NCI-H146 treated with DMSO at 0.1 percent for 48 hours (cell line): ENCODE data around the gene DNAJB1.
"Not testable (repeated sequence)": the region's sequence is repeated elsewhere in the genome, so short reads cannot be mapped to it uniquely, and the experiment has no call there.

Experiments used
- DNase-seq: peaks from one replicate; lab custom pipeline; 2025; ENCODE audit not compliant: unreplicated experiment; lab: John Stamatoyannopoulos, UW

The DNAJB1 gene

DNA sequence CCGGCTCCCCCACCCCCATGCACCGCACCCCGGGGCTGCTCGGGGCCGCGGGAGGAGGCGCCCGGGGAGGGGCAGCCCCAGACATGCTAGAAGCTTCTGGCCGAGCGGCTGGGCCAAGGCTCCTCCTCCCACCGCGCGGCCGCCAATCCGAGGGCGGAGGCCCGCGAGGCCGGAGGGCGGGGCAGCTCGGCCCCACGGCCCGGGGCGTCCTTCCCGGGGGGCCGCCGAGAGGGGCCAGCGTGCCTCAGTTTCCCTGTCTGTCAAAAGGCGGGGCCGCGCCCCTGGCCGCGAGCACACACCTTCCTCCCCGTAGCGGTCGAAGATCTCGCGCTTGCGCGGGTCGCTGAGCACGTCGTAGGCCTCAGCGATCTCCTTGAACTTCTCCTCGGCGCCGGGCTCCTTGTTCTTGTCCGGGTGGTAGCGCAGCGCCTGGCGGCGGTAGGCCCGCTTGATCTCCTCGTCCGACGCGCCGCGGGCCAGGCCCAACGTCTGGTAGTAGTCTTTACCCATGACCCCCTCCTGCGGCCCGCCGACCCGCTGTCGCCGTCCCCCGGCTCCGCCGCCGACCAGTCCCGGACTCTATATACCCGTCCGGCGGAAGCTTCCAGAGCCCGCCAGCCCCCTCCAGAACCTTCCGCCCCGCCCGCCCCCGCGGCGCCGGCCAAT lies at the start of gene DNAJB1:
DNAJB1 (minus strand) TSS at position 558 of the 666 bp plus-strand sequence; CDS start at position 510, 48 bp downstream.
- peak; percentile 14 for DNase-seq

DNA sequence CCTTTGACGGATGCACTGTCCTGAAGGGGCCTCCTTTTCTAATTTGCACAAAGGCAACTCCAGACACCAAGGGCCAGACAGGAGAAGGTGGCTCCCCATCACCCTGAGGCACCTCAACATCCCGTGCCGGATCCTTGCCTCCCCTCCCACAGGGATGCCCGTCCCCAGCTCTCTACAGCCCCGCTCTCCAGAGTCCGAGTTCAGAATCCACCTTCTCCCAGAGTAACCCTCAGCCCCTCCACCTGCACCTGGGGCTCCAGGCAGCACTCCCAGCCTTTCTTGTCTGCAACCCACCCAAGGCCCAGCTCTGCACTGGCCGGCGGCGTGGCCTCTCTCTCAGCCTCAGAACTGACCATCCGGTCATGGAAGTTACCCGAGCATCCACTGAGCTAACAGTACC lies 48.9 kb upstream of the DNAJB1 start:
- no peak for DNase-seq

DNA sequence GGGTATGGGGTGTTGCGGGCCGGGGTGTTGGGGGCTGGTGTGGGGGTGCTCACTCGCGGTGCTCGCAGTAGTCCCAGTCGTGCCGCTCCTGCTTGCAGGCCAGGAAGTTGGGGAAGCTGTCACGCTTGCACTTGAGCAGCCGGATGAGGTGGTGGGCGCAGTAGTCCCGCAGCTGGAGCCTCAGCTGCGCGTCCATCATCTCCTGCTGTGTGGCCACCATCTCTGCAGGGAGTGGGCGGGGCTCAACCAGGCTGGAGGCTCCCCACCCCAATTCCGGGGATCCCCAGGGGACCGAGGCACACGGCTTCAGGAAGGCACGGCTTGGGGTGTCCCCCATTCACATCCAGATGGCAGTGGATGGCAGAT lies 48.5 kb upstream of the DNAJB1 start:
- DNase-seq: no peak

DNA sequence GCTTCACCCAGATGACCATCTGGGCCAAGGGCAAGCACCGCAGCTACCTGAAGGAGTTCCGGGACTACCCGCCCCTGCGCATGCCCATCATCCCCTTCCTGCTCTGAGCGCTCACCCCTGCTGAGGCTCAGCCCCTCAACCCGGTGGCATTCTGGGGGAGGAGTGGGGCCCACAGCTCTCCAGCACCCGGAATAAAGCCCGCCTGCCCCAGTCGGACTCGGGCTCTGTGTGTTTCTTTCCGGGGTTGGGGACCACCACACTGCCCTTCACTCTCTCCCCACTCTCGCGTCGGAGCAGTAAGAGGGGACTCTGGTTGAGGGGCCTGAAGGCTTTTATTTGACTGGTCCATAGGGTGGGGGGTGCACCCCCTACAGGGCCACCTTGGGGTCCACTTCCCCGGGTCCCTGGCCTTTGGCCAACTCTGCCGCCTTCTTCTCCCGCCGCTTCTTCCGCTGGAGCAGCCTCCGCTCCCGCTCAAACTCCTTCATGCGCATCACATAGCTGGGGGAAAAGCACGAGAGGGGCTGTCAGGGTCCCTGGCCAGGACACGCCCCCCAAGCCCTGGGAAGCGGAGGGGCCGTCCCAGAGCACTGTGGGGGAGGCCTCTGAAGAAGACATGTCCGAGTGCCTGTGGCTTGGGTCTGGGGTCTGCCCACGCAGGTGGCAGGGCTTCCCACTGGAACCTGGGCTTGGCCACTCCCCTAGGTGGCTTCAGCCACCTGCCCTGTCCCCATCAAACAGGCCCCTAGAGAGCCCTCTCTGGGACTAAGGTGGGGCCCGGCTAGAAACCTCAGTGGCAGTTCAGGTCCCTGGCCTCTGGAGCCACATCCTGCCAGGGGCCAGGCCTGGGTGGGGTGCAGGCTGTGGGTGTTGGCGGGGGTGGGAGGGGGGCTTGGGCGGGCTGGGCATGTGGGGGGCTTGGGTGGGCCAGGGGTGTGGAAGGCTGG lies 47.8 kb upstream of the DNAJB1 start:
- DNase-seq: no peak

DNA sequence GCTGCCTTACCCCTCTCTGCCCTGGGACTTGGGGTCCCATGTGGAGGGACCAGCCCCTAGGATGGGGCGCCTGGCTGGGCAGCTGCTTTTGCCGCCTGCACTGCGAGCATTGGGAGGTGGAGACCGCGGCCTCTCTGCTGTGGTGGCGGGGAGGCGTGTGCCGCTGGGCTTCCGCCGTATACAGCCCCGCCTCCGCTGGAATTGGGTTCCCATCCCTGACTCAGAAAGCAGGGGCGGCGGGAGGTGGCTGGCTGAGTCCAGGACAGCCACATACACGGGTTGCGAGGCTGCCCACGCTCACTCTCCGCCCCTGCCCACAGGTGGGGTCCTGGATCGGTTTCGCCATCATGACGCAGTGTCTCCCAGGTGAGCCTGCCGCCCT lies 47.1 kb upstream of the DNAJB1 start:
- no peak for DNase-seq

DNA sequence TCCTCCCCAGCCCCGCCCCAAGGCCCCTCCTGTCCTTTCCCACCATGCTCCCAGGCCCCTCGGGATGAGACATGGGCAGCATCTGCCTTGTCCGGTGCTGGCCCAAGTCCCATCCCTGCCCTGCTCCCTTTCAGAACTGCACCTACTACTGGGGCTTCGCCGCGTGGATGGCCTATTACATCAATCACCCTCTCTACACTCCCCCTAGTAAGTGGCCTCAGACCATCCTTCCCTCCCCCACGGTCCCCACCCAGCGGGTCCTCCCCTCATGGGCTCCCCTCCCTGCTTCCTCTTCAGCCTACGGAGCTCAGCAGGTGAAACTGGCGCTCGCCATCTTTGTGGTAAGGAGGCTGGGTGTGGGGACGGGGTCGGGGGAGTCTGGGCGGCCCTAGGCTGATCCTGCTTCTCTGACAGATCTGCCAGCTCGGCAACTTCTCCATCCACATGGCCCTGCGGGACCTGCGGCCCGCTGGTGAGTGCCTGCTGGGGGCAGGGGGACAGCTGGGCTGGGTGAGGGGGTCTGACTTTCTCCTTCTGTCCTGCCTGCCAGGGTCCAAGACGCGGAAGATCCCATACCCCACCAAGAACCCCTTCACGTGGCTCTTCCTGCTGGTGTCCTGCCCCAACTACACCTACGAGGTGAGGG lies 46.6 kb upstream of the DNAJB1 start:
- not testable (repeated sequence) for DNase-seq

DNA sequence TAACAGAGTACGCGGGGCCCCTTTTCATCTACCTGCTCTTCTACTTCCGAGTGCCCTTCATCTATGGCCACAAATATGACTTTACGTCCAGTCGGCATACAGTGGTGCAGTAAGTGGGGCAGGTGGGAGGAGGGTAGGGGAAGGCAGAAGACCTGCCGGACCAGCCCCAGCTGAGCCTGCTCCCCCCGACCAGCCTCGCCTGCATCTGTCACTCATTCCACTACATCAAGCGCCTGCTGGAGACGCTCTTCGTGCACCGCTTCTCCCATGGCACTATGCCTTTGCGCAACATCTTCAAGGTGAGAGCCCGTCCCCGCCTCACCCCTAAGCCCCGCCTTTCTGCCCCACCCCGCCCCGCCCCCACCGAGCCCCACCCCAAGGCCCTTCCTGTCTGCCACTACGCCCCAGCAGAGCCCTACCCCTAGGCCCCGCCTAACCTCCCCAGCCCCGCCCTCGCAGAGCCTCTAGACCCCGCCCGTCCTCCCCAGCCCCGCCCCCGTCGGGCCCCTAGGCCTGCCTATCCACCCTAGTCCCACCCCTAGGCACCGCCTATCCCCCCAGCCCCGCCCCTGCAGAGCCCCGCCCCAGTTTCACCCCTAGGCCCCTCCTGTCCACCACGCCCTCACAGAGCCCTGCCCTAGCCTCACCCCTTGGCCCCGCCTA lies 45.9 kb upstream of the DNAJB1 start:
- DNase-seq: no peak

DNA sequence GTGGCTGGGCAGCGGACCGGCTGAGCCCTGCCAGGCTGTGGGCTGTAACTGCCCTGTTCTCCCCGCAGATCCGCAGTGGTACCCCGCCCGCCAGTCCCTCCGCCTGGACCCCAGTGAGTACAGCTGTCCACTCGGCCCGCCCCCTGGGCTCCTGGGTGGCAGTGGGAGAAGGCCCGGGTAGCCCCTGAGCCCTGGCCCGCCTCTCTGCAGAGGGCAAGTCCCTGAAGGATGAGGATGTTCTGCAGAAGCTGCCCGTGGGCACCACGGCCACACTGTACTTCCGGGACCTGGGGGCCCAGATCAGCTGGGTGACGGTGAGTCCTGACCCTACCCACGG lies 45.4 kb upstream of the DNAJB1 start:
- no peak for DNase-seq

DNA sequence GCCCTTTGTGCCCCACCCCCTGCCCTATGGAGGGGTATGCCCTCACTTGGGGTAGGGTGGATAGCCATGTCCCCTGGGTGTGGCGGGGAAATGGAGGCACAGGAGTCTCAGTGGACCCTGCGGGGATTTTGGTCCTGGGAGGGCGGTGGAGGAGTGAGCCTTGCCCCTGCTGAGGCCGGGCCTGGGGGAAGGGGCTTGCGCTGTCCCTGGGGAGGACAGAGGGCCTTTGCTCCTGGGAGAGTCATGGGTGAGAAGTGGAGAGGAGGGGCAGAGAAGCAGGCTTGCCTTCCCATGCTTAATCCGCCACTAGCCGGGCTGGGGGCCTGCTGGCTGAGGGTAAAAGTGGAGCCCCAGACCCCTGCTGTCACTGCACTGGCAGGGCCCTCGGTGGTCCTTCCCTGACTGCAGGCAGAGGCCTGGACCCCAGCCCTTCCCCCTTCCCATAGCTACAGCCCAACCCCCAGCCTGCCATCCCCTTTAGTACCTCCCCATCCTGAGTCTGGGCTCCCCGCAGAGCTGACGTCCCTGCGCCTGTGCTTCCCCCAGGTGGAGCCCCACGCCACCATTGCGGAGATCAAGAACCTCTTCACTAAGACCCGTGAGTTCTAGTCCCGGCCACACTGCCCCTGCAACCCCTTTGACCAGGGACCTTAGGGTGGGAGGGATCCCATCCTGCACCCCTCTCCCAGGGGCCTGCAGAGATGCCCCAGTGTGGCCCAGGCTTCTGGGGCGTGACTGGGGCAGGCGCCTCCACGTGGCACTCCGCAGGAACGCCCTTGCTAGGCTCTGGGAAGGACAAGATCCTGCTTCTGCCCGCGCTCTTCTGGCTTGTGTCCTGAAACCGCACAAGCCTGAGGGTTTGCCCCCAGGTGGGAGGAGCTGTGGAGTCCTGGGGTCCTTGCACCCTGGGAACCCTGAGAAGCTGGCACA lies 44.7 kb upstream of the DNAJB1 start:
- DNase-seq: no peak

DNA sequence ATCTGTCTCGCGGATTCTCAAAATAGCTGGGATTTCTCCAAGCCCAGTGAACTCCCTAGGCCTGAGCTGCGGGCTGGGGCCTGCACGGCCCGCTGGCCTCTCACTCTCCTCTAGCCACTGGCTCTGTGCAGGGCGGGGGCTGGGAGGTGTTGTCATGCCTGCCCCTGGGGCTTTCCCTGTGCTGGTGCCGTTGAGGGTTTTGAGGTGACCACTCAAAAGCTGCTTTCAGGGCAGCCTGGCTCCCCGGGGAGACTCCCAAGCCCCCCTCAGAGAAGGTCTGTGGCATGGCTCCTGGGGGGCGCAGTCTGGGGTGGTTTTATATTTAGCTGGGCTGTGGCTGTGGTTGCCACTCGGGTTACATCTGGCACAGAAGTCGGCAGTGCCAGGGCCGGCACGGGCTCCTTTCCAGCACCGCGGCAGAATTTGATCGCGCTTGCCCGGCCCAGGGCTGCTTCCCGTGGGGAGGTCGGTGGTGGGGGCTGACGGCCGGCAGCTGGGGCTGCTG lies 43.7 kb upstream of the DNAJB1 start:
- DNase-seq: no peak

DNA sequence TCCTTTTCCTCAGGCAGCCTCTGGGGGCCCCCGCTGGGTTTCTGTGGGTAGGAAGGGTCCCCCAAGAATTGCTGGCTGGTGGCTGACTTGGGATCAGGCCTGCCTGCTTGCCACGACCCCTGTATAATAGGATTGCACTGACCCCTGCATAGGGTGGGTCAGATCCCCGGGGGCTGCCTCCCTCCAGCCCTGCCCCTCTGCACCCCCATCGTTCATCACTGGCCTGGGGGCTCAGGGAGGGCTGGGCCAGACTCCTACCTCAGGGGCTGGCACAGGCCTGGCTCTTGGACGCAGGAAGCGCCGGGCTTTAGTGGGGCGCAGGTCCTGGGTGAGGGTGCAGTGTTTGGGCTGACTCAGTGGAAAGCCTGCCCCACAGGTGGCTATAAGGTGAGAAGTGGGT lies 43.1 kb upstream of the DNAJB1 start:
- no peak for DNase-seq

DNA sequence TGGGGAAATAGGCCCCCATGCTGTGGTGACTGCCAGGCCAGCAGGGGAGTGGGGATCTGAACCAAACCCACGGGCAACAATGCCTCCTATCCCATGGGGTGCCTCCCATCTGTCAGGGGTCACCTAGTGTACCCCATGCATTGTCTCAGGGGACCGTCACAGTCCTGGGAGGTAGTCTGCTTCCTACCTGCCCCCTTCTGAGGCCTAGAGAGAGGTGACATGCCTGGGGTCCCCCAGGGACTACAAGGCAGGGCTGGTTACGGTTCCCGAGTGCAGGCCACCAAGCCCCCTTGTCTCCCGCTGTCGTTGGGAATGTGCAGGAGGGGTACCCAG lies 42.5 kb upstream of the DNAJB1 start:
- no peak for DNase-seq

DNA sequence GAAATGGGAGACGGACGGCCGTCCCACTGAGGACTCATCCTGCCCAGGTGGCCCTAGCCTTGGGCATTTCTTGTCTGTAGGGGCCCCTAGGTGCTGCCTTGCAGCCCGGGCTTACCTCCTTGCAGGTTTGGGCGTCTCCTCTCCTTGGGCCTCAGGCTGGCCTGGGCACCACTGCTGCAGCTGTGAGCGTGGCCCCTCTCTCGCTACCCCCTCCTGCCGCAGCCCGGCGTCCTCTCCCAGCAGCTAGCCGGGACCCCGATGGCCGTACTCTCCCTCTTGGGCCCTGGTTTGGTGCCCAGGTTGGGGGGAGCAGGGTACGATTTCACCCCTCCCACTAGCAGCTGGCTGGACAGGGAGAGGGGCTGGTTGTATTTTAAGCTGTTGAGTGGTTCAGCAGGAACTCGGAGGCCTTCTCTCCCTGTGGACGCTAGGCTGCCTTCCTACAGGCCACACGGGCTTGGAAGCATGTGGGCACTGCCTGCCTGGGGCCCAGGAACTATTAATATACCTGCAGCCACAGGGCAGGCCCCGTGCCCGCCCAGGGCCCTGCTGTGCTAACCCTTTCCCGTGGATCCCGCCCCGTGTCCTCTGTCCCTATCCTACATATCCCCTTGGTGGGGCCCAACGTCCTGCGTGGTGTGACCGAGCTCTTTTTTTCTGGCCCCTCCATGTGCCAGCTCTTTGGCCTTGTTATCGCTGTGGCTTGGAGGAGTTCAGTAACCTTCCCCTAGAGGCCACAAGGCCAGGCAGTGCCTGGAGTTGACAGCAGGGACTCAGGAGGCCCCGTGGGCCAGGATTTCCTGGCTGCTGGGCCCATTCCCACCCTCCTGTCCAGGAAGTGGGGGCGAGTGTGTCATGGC lies 41.9 kb upstream of the DNAJB1 start:
- no peak for DNase-seq

DNA sequence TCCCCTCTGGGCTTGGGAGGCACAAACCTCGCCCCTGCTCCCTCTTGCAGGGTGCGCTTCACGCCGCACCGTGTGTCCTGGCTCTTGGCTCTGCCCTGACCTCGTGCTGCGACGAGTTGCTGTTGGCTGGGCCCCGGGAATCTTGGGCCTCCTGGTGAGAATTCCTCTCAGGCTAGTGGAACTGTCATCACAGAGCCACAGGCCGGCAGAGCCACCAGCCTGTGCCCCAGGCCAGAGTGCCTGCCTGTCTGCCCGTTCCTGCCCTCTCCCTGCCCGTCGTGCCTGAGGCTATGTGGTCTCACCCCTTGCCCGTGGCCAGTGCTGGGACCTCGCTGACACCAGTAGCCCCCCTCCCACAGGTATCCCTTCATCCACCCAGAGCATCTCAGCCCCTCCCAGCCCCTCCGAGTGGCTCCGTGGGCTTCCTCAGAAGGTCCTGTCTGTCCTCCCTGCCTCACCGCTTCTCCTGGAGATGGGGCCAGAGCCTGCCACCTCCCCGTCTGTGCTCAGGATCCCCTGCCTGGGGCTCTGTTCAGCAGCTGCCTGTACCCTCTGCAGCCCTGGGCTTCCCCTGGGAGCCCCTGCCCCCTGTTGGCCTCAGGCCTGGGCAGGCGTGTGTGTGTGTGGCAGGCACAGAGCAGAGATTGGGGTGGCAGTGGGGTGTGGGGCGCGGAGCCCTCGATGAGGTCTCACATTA lies 40.3 kb upstream of the DNAJB1 start:
- DNase-seq: no peak

DNA sequence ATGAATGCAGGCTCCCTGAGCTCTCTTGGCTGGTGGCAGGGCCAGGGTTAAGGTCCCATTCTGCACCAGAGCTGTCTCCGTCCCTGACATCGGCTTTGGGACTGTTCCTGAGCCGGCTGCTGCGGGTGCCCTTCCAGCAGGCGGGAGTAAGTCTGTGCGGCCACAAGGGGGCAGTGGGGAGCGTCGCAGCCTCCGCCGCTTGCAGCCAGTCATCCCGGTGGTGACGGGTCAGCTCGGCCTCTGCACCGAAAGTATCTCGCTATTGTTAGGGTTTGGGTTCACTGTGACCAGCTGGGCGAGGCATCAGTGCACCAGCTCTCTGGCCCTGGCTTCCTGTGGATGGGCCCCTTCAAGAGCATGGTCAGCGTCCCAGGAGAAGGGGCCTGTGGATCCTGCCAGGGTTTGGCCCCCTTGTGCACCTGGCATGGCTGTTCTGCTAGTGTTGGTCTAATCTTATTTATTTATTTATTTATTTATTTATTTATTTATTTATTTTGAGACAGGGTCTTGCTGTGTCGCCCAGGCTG lies 38.5 kb upstream of the DNAJB1 start:
- DNase-seq: peak; percentile 31

DNA sequence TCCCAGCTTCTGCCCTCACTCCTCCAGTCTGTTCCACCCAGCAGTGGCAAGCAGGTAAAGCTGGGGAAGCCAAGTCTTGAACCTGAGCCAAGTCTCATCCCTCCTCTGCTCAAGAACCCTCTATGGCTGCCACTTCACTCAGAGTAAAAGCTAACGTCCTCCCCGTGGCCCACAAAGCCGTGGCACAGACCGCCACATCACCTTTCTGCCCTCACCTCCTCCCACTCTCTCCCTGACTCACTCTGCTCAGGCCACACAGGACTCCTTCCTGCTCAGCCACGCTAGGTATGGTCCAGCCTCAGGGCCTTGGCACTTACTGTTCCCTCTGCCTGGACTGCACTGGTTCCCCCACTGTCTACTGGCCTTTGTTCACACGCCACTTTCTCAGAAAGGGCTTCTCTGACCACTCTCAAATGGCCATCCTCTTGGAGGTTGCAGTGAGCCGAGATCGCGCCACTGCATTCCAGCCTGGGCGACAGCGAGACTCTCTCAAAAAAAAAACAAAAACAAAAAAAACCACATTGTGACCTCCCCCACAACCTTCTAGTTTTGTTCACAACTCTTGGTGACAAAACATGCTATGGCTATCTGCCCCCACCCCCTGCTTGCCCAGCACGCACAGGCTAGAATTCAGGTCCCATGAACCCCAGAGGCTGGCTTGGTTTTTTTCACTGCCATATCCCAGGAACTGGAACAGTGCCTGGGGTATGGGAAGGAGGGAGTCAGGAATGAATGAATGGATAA lies 37.9 kb upstream of the DNAJB1 start:
- DNase-seq: no peak

DNA sequence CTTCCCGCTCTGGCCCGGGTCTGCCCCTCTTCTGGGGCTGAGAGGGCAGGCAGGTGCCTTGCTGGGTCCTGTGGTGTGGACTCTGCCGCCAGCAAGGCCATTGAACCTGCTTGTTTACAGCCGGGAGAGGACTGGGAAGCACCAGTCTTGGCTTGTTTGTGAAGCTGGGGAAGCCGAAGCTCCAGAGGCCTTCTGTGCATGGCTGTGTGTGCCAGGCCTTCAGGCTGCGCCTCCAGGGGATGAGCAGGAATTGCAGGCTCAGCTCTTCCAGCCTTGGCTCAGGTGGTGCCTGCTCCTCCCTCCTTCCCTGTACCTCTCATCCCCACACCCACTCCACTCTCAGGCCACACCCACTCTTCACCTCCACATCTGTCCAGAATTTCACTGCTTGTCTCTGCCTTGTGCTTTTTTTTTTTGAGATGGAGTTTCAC lies 36.2 kb upstream of the DNAJB1 start:
- DNase-seq: no peak

DNA sequence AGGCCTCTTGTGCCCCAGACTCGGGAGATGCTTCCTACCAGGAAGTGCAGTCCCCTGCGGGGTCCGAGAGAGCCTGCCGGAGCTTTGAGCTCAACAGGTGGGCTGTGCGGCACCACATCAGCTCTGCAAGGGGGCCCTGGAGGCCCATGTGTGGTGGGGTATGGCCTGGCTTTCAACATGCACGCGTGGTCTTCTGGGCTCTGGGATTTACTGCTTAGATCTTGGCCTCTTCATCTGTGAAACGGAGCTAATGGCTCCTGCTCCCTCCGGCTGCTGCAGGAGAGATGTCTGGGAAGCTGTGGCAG lies 35.7 kb upstream of the DNAJB1 start:
- DNase-seq: no peak
